Kidney (tissue), 14 donors: ENCODE results near the gene TMEM52. TPM values are rescaled to one million over a fixed set of nuclear protein-coding genes. Genes with fewer than 3 reads are reported as not detected.
A peak's percentile ranks its signal among the peaks of the same experiment; 100 is the strongest.
"Not testable (repeated sequence)": the region's sequence is repeated elsewhere in the genome, so short reads cannot be mapped to it uniquely, and the experiment has no call there.

Experiments used
- DNase-seq, 5 donors: peaks; one replicate each; pipeline ENCODE4 v3.0.0-alpha.2; 2013 to 2020
- FAIRE-seq: peaks from 2 replicates; lab custom pipeline; 2012; peaks lifted over from hg19 to GRCh38; lab: Jason Lieb, UNC
- H3K27ac ChIP-seq, 2 donors: one replicate each; pipeline ENCODE4 v1.7.0; 2013; ENCODE audit warnings: low read depth in 2 of 2, low read length in 2 of 2, inconsistent platforms in 1 of 2
- H3K27me3 ChIP-seq: one replicate; pipeline ENCODE4 v1.7.1; 2013; ENCODE audit warnings: low read length, inconsistent platforms; ENCODE audit not compliant: control insufficient read depth, insufficient read depth
- H3K36me3 ChIP-seq, 3 donors: one replicate each; pipeline versions ENCODE4 v1.7.0 to v1.7.1; 2013; ENCODE audit warnings: low read length in 3 of 3, control low read depth in 1 of 3, inconsistent platforms in 1 of 3; ENCODE audit not compliant: insufficient read depth in 3 of 3, control insufficient read depth in 2 of 3
- H3K4me1 ChIP-seq, 3 donors: one replicate each; pipeline versions ENCODE4 v1.7.0 to v1.7.1; 2013; ENCODE audit warnings: low read length in 3 of 3, inconsistent platforms in 1 of 3, low read depth in 1 of 3; ENCODE audit not compliant: control insufficient read depth in 2 of 3, insufficient read depth in 2 of 3
- H3K4me3 ChIP-seq, 3 donors: one replicate each; pipeline versions ENCODE4 v1.7.0 to v1.8.1; 2013; ENCODE audit warnings: low read length in 3 of 3, control low read depth in 1 of 3, inconsistent platforms in 1 of 3
- H3K9ac ChIP-seq, 3 donors: one replicate each; pipeline versions ENCODE4 v1.7.0 to v1.7.1; 2013; ENCODE audit warnings: low read length in 3 of 3, control low read depth in 1 of 3, inconsistent platforms in 1 of 3
- H3K9me3 ChIP-seq, 3 donors: one replicate each; pipeline versions ENCODE4 v1.7.0 to v1.7.1; 2013; ENCODE audit warnings: low read length in 3 of 3, control low read depth in 1 of 3, inconsistent platforms in 1 of 3; ENCODE audit not compliant: control insufficient read depth in 2 of 3, insufficient read depth in 1 of 3
- CTCF ChIP-seq: IDR thresholded peaks from 3 replicates; pipeline ENCODE4 v1.5.1; 2012; ENCODE audit warnings: mild to moderate bottlenecking, moderate library complexity, borderline replicate concordance; ENCODE audit not compliant: insufficient read depth; ENCODE audit errors: extremely low read depth
- intact Hi-C: fragments of 100-400 bp; cut with DNase I; formaldehyde crosslinking; loops from one replicate; pipeline ENCODE4 v1.11.1; 2022
- polyA plus RNA-seq: library from polyadenylated mRNA; stranded (reverse); fragments of 350-450 nt; fragmentation: Illumina TruSeq; extraction: RNeasy Lipid Tissue Mini Kit (QIAGEN cat#74804); gene quantifications from one replicate; pipeline ENCODE4 v1.2.3, GENCODE V29; 2014; ENCODE audit warnings: low read depth, low replicate concordance; ENCODE audit not compliant: insufficient read depth
- total RNA-seq: library from RNA; stranded (reverse); fragmentation: NEBNext Ultra II Directional; extraction: Animal tissue kit (Norgen Biotek cat#: 25700); gene quantifications from one replicate; pipeline ENCODE4 v1.2.1, GENCODE V29; 2021
- donor health status: control.
- donor health status: control.
- donor health status: control.
- donor health status: control.
- donor health status: control.
- donor health status: DM: yes; HTN: yes; CAD: no.
- donor health status: Normal renal cell carcinoma (clear cell type).

TMEM52 gene
- total and polyA plus RNA-seq, 2 donors from 2014 or later: 0.50 to 5.1 TPM

- no peaks in the 10 kb centered on the region for H3K36me3 ChIP-seq
- no peak for TF ChIP-seq CTCF
- FAIRE-seq: no peak
- peak within 1 kb of the TSS in 2 of 3 donors; percentile 69 to 77 for H3K9ac ChIP-seq
- peak; percentile 92 to 96 (median 95) for DNase-seq
- H3K9me3 ChIP-seq: no peaks in the 10 kb centered on the region
- H3K4me3 ChIP-seq: peak within 1 kb of the TSS; percentile 57 to 76 (median 68)
- intact Hi-C loops: no loop called here
- peaks cover 0 to 23% (median 15%) of the 10 kb centered on the region in 3 donors for H3K4me1 ChIP-seq
- H3K27me3 ChIP-seq: no peaks in the 10 kb centered on the region
- H3K27ac ChIP-seq: peak within 1 kb of the TSS; percentile 83 to 91
Measured at GRCh38 chr1:1890506-1891348, 28.4 kb downstream of the TMEM52 start, which contains the start of gene GNB1. TSS of gene GNB1 (minus strand) at chr1:1891087. CDS start at chr1:1825453, 65,634 bp downstream.

- peak overlapping the region; percentile 63 to 83 for H3K27ac ChIP-seq
- H3K4me3 ChIP-seq: peak overlapping the region; percentile 57 to 76 (median 68)
- peaks cover 0 to 17% (median 12%) of the 10 kb centered on the region in 3 donors for H3K4me1 ChIP-seq
- FAIRE-seq (no peak), DNase-seq (peak in 3 of 5 donors; percentile 62 to 87 (median 63))
- no peaks in the 10 kb centered on the region for H3K27me3 ChIP-seq
- peak overlapping the region; percentile 47 to 77 (median 69) for H3K9ac ChIP-seq
- intact Hi-C loops: no loop called here
- no peak for TF ChIP-seq CTCF
- H3K36me3 ChIP-seq: no peaks in the 10 kb centered on the region
- no peaks in the 10 kb centered on the region for H3K9me3 ChIP-seq
Measured at GRCh38 chr1:1889847-1890505, 29.1 kb downstream of the TMEM52 start.

- intact Hi-C loops: no loop called here
- Histone ChIP-seq H3K9ac (peak overlapping the region; percentile 17 to 77 (median 47)), H3K4me1 (peaks cover 0 to 15% (median 9%) of the 10 kb centered on the region in 3 donors), H3K27me3 (no peaks in the 10 kb centered on the region), H3K27ac (peak overlapping the region in 1 of 2 donors; percentile 63), H3K4me3 (peak overlapping the region; percentile 57 to 76 (median 68)), H3K36me3 (no peaks in the 10 kb centered on the region), H3K9me3 (no peaks in the 10 kb centered on the region)
- FAIRE-seq (no peak), DNase-seq (peak in 1 of 5 donors; percentile 22)
- TF ChIP-seq CTCF: no peak
Measured at GRCh38 chr1:1889090-1889750, 29.9 kb downstream of the TMEM52 start.

- H3K27me3 ChIP-seq, H3K4me3 ChIP-seq, H3K36me3 ChIP-seq, H3K27ac ChIP-seq, intact Hi-C loops, H3K9me3 ChIP-seq, H3K9ac ChIP-seq, FAIRE-seq: not testable (repeated sequence)
- peaks cover 0 to 24% (median 24%) of the 10 kb centered on the region in 3 donors for H3K4me1 ChIP-seq
- peak in 1 of 5 donors; percentile 16 for DNase-seq
Measured at GRCh38 chr1:1883890-1884289, 35.2 kb downstream of the TMEM52 start.
